ENCODE measurements around the gene KDM3B.

DNA sequence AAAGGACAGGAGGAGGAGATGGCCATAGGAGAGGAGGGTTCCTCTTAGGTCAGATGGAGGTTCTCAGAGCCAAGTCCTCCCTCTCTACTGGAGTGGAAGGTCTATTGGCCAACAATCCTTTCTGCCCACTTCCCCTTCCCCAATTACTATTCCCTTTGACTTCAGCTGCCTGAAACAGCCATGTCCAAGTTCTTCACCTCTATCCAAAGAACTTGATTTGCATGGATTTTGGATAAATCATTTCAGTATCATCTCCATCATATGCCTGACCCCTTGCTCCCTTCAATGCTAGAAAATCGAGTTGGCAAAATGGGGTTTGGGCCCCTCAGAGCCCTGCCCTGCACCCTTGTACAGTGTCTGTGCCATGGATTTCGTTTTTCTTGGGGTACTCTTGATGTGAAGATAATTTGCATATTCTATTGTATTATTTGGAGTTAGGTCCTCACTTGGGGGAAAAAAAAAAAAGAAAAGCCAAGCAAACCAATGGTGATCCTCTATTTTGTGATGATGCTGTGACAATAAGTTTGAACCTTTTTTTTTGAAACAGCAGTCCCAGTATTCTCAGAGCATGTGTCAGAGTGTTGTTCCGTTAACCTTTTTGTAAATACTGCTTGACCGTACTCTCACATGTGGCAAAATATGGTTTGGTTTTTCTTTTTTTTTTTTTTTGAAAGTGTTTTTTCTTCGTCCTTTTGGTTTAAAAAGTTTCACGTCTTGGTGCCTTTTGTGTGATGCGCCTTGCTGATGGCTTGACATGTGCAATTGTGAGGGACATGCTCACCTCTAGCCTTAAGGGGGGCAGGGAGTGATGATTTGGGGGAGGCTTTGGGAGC lies 115.9 kb downstream of the KDM3B start:
- TF ChIP-seq, protein P1, sequence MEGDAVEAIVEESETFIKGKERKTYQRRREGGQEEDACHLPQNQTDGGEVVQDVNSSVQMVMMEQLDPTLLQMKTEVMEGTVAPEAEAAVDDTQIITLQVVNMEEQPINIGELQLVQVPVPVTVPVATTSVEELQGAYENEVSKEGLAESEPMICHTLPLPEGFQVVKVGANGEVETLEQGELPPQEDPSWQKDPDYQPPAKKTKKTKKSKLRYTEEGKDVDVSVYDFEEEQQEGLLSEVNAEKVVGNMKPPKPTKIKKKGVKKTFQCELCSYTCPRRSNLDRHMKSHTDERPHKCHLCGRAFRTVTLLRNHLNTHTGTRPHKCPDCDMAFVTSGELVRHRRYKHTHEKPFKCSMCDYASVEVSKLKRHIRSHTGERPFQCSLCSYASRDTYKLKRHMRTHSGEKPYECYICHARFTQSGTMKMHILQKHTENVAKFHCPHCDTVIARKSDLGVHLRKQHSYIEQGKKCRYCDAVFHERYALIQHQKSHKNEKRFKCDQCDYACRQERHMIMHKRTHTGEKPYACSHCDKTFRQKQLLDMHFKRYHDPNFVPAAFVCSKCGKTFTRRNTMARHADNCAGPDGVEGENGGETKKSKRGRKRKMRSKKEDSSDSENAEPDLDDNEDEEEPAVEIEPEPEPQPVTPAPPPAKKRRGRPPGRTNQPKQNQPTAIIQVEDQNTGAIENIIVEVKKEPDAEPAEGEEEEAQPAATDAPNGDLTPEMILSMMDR (IDR thresholded peaks at IDR 0.05), result no peak
- no peak for TF ChIP-seq POLR2A (IDR thresholded peaks at IDR 0.05)

All from prostate gland (tissue), 2 donors.